HepG2 (cell line): ENCODE measurements around the gene FUT3. TPM values are rescaled to one million over a fixed set of nuclear protein-coding genes. Genes with fewer than 3 reads are reported as not detected.
A peak's percentile ranks its signal among the peaks of the same experiment; 100 is the strongest.

Source experiments
- HNF4G ChIP-seq, 2 experiments: sonication (generic) in 1 of 2; formaldehyde crosslinking in 1 of 2; IDR thresholded peaks; 2 replicates each; pipeline versions ENCODE4 v1.4.0 to v1.6.1; 2011 to 2020; ENCODE audit warnings: borderline replicate concordance in 2 of 2, low read depth in 2 of 2, mild to moderate bottlenecking in 2 of 2, low read length in 1 of 2, missing genetic modification reagents in 1 of 2, moderate library complexity in 1 of 2
- KLF15 ChIP-seq: sonication (generic); formaldehyde crosslinking; IDR thresholded peaks from 2 replicates; pipeline ENCODE4 v1.8.1; 2023; ENCODE audit warnings: borderline replicate concordance, mild to moderate bottlenecking, inconsistent platforms, missing genetic modification reagents, mixed read lengths
- MED1 ChIP-seq: sonication (generic); formaldehyde crosslinking; IDR thresholded peaks from 2 replicates; pipeline ENCODE4 v1.4.0; 2020; ENCODE audit warnings: missing genetic modification reagents
- NAIF1 ChIP-seq: sonication (generic); formaldehyde crosslinking; IDR thresholded peaks from 2 replicates; pipeline ENCODE4 v1.5.0; 2020; ENCODE audit warnings: mild to moderate bottlenecking, missing genetic modification reagents, borderline replicate concordance
- PHF5A ChIP-seq: IDR thresholded peaks from one replicate; pipeline ENCODE4 v1.6.1; 2018; ENCODE audit warnings: low read depth, missing genetic modification reagents; ENCODE audit not compliant: unreplicated experiment
- SALL1 ChIP-seq: sonication (generic); formaldehyde crosslinking; IDR thresholded peaks from 2 replicates; pipeline ENCODE4 v1.8.0; 2022; ENCODE audit warnings: mild to moderate bottlenecking, missing genetic modification reagents
- TRIM22 ChIP-seq: fragments of 450-650 bp; IDR thresholded peaks from 2 replicates; pipeline ENCODE4 v1.6.1; 2017
- ZNF136 ChIP-seq: sonication (generic); formaldehyde crosslinking; IDR thresholded peaks from 2 replicates; pipeline ENCODE4 v1.8.1; 2022; ENCODE audit warnings: low read depth, mild to moderate bottlenecking, moderate library complexity, missing genetic modification reagents
- ZNF281 ChIP-seq: sonication (generic); formaldehyde crosslinking; IDR thresholded peaks from 2 replicates; pipeline ENCODE4 v1.4.0; 2020; ENCODE audit warnings: missing genetic modification reagents, borderline replicate concordance
- ZNF292 ChIP-seq: sonication (generic); formaldehyde crosslinking; IDR thresholded peaks from 2 replicates; pipeline ENCODE4 v1.8.1; 2022; ENCODE audit warnings: mild to moderate bottlenecking, low read depth, missing genetic modification reagents, borderline replicate concordance
- ZNF616 ChIP-seq: sonication (generic); formaldehyde crosslinking; IDR thresholded peaks from 2 replicates; pipeline ENCODE4 v1.5.0; 2020; ENCODE audit warnings: low read depth, mild to moderate bottlenecking, missing genetic modification reagents
- ZNF619 ChIP-seq: sonication (generic); formaldehyde crosslinking; IDR thresholded peaks from 2 replicates; pipeline ENCODE4 v1.4.0; 2020; ENCODE audit warnings: mild to moderate bottlenecking, missing genetic modification reagents
- ZNF691 ChIP-seq: sonication (generic); formaldehyde crosslinking; IDR thresholded peaks from 2 replicates; pipeline ENCODE4 v1.4.0; 2020; ENCODE audit warnings: missing genetic modification reagents, low read depth, mild to moderate bottlenecking, borderline replicate concordance
- ZNF768 ChIP-seq: sonication (generic); formaldehyde crosslinking; IDR thresholded peaks from 2 replicates; pipeline ENCODE4 v1.4.0; 2020; ENCODE audit warnings: missing genetic modification reagents
- ZNF788 ChIP-seq: sonication (generic); formaldehyde crosslinking; IDR thresholded peaks from 2 replicates; pipeline ENCODE4 v1.5.0; 2020; ENCODE audit warnings: mild to moderate bottlenecking, missing genetic modification reagents, borderline replicate concordance
- ZSCAN25 ChIP-seq: sonication (generic); formaldehyde crosslinking; IDR thresholded peaks from 2 replicates; pipeline ENCODE4 v1.8.0; 2022; ENCODE audit warnings: mild to moderate bottlenecking, missing genetic modification reagents
- ZUFSP ChIP-seq: sonication (generic); formaldehyde crosslinking; IDR thresholded peaks from 2 replicates; pipeline ENCODE4 v1.9.0; 2021; ENCODE audit warnings: missing genetic modification reagents, mild to moderate bottlenecking, borderline replicate concordance
- polyA plus RNA-seq, 8 experiments: library from polyadenylated mRNA; depleted of rRNA in 3 of 8; stranded (reverse) in 7 of 8; unstranded in 1 of 8; fragments of >200 nt; fragmentation: Illumina TruSeq in 4 of 8; extraction: Trizol in 4 of 8; gene quantifications; 2 replicates each; pipeline versions ENCODE4 v1.2.1 to v1.2.3, GENCODE V29; 2011 to 2016; ENCODE audit warnings: low read depth in 4 of 8, missing spikeins in 1 of 8, mixed read lengths in 1 of 8; ENCODE audit not compliant: insufficient read depth in 1 of 8
- total RNA-seq, 5 experiments: library from RNA; depleted of rRNA; stranded (reverse); fragments of >200 nt; fragmentation: Illumina TruSeq; extraction: Trizol; gene quantifications; 2 replicates each; pipeline ENCODE4 v1.2.3, GENCODE V29; 2016; ENCODE audit warnings: low read depth in 1 of 5

FUT3 gene
- total and polyA plus RNA-seq, 2 of the 13 experiments (the other 11 are each of a cell fraction or from before 2014, with no cell fraction given): 0.53 to 1.1 TPM

GRCh38 chr19:5826531-5827341 lies 24.5 kb downstream of the FUT3 start (continued):
- TF ChIP-seq ZNF281 (CRISPR knock-in tag) (peak; percentile 45; the same call in 1 of the 2 replicates), ZSCAN25 (CRISPR knock-in tag) (no peak), NAIF1 (no peak), ZNF619 (CRISPR knock-in tag) (0 out of 2 replicates have a peak, but pooled peaks have one; percentile 23), TRIM22 (no peak), KLF15 (no peak), SALL1 (CRISPR knock-in tag) (peak; percentile 82), HNF4G (IDR thresholded peaks at IDR 0.05; ENCODE audit: borderline replicate concordance, low read depth, low read length) (peak; percentile 80), HNF4G (CRISPR knock-in tag; IDR thresholded peaks at IDR 0.05; ENCODE audit: borderline replicate concordance, low read depth) (peak; percentile 89), ZNF292 (CRISPR knock-in tag) (peak; percentile 54), ZNF616 (CRISPR knock-in tag) (peak; percentile 67; the same call in 1 of the 2 replicates), ZNF768 (CRISPR knock-in tag) (peak; percentile 99), ZNF691 (CRISPR knock-in tag) (peak; percentile 34; the same call in 1 of the 2 replicates), ZUFSP (no peak), MED1 (peak; percentile 89), ZNF788 (CRISPR knock-in tag) (peak; percentile 71; the same call in 1 of the 2 replicates), PHF5A (CRISPR knock-in tag) (peak; percentile 58), ZNF136 (peak; percentile 69; the same call in 1 of the 2 replicates)
